C1 segment of cervical spinal cord (tissue), 14 donors: ENCODE data around the gene DMRTB1.

Experiments
- DNase-seq, 14 donors: peaks; one replicate each; lab custom pipeline; 2025; lab: John Stamatoyannopoulos, UW

DMRTB1 gene

GRCh38 chr1:53485478-53486394, 26.5 kb downstream of the DMRTB1 start:
- DNase-seq = peak in 12 of 14 donors; percentile 1 to 78 (median 27)

- DNase-seq = no peak
Measured at GRCh38 chr1:53486395-53487026, 27.3 kb downstream of the DMRTB1 start.

- DNase-seq = no peak
Measured at GRCh38 chr1:53490351-53490750, 31.2 kb downstream of the DMRTB1 start.

- no peak for DNase-seq
Measured at GRCh38 chr1:53495633-53496345, 36.6 kb downstream of the DMRTB1 start.

- no peak for DNase-seq
Measured at GRCh38 chr1:53498555-53499131, 39.4 kb downstream of the DMRTB1 start.

- DNase-seq = no peak
Measured at GRCh38 chr1:53499257-53500203, 40.3 kb downstream of the DMRTB1 start.

- no peak for DNase-seq
Measured at GRCh38 chr1:53500204-53501064, 41.2 kb downstream of the DMRTB1 start.

- DNase-seq = no peak
Measured at GRCh38 chr1:53501065-53502005, 42.1 kb downstream of the DMRTB1 start.

- no peak for DNase-seq
Measured at GRCh38 chr1:53502641-53503432, 43.6 kb downstream of the DMRTB1 start.

- no peak for DNase-seq
Measured at GRCh38 chr1:53503433-53504217, 44.4 kb downstream of the DMRTB1 start.

GRCh38 chr1:53504901-53505300, 45.7 kb downstream of the DMRTB1 start:
- DNase-seq = no peak

GRCh38 chr1:53505401-53505800, 46.2 kb downstream of the DMRTB1 start:
- DNase-seq = no peak

GRCh38 chr1:53505891-53506290, 46.7 kb downstream of the DMRTB1 start:
- DNase-seq = no peak

GRCh38 chr1:53506355-53507050, 47.3 kb downstream of the DMRTB1 start:
- DNase-seq = no peak

- no peak for DNase-seq
Measured at GRCh38 chr1:53507116-53507820, 48.1 kb downstream of the DMRTB1 start.
